ENCODE measurements around the gene SCCPDH. TPM values are rescaled to one million over a fixed set of nuclear protein-coding genes. Genes with fewer than 3 reads are reported as not detected.

SCCPDH gene
- total RNA-seq, 4 donors from 2014 or later, result 28.3 to 43.0 (median 35.1) TPM

DNA sequence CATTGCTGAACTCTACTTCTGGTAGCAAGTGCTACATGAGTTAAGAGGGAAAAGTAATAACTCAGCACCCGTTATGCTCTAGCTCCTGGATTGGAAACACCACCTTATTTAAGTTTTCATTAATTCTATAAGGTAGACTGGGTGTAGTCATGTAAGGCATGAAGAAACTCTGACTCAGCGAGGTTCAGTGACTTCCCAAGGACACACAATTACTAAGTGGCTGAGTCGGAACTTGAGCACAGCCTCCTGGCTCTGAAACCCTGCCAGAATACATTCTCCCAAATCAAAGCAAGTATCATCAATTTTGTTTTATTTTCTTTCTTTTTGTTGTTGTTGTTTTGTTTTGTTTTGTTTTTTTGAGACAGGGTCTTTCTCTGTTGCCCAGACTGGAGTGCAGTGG, 29.1 kb upstream of the SCCPDH start:
- ATAC-seq (no peak), DNase-seq (no peak)
- no peak for TF ChIP-seq POLR2A (IDR thresholded peaks at IDR 0.05)
- TF ChIP-seq, protein P1, sequence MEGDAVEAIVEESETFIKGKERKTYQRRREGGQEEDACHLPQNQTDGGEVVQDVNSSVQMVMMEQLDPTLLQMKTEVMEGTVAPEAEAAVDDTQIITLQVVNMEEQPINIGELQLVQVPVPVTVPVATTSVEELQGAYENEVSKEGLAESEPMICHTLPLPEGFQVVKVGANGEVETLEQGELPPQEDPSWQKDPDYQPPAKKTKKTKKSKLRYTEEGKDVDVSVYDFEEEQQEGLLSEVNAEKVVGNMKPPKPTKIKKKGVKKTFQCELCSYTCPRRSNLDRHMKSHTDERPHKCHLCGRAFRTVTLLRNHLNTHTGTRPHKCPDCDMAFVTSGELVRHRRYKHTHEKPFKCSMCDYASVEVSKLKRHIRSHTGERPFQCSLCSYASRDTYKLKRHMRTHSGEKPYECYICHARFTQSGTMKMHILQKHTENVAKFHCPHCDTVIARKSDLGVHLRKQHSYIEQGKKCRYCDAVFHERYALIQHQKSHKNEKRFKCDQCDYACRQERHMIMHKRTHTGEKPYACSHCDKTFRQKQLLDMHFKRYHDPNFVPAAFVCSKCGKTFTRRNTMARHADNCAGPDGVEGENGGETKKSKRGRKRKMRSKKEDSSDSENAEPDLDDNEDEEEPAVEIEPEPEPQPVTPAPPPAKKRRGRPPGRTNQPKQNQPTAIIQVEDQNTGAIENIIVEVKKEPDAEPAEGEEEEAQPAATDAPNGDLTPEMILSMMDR (IDR thresholded peaks at IDR 0.05 in 4 of 5, conservative IDR thresholded peaks at IDR 0.05 in 1 of 5), result no peak
- Histone ChIP-seq H3K27me3 (no peaks in the 10 kb centered on the region), H3K9me3 (no peaks in the 10 kb centered on the region), H3K4me3 (no peak overlapping the region), H3K27ac (no peak overlapping the region), H3K4me1 (peaks cover 15 to 23% of the 10 kb centered on the region in 2 donors), H3K36me3 (no peaks in the 10 kb centered on the region)
- intact Hi-C loops (cut with DNase I; ENCODE audit: low total_unique reads), result loop anchor here (5.0 kb wide), 1 partner anchor 57 kb away; no protein-coding TSS in a partner anchor
- in situ Hi-C loops (cut with MboI; ENCODE audit: low sequenced_read_pairs in 4 of 4), result loop anchor here (5.0 to 10.0 kb wide), 5 partner anchors 50 to 200 kb away; partner anchors contain the start of genes CNST (in 1 of the 4) and TFB2M (in 1 of the 4)

DNA sequence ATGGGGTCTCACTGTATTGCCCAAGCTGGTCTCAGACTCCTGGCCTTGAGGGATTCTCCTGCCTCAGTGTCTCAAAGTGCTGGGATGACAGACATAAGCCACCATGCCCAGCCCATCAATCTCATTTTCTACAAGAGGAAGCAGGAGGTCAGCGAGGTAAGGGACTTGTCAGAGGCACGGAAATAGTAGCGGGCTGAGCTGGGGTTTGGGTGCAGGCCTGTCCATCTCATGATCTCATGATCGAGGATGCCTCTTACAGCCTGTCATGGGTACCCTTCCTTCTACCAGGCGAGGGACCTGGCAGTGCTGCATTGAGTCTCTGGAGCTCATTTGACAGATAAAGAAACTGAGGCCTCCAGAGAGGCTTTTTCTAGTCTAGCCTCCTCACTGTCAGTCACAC, 28.5 kb upstream of the SCCPDH start:
- intact Hi-C loops (cut with DNase I; ENCODE audit: low total_unique reads), result loop anchor here (5.0 kb wide), 1 partner anchor 57 kb away; no protein-coding TSS in a partner anchor
- no peak for TF ChIP-seq POLR2A (IDR thresholded peaks at IDR 0.05)
- TF ChIP-seq, protein P1 (IDR thresholded peaks at IDR 0.05 in 4 of 5, conservative IDR thresholded peaks at IDR 0.05 in 1 of 5), result no peak
- H3K27ac ChIP-seq, result no peak overlapping the region
- ATAC-seq (no peak), DNase-seq (no peak)
- no peaks in the 10 kb centered on the region for H3K9me3 ChIP-seq
- H3K27me3 ChIP-seq, result no peaks in the 10 kb centered on the region
- H3K36me3 ChIP-seq, result no peaks in the 10 kb centered on the region
- in situ Hi-C loops (cut with MboI; ENCODE audit: low sequenced_read_pairs in 4 of 4), result loop anchor here (5.0 to 10.0 kb wide), 5 partner anchors 51 to 201 kb away; partner anchors contain the start of genes CNST (in 1 of the 4) and TFB2M (in 1 of the 4)
- no peak overlapping the region for H3K4me3 ChIP-seq
- peaks cover 15 to 20% of the 10 kb centered on the region in 2 donors for H3K4me1 ChIP-seq

DNA sequence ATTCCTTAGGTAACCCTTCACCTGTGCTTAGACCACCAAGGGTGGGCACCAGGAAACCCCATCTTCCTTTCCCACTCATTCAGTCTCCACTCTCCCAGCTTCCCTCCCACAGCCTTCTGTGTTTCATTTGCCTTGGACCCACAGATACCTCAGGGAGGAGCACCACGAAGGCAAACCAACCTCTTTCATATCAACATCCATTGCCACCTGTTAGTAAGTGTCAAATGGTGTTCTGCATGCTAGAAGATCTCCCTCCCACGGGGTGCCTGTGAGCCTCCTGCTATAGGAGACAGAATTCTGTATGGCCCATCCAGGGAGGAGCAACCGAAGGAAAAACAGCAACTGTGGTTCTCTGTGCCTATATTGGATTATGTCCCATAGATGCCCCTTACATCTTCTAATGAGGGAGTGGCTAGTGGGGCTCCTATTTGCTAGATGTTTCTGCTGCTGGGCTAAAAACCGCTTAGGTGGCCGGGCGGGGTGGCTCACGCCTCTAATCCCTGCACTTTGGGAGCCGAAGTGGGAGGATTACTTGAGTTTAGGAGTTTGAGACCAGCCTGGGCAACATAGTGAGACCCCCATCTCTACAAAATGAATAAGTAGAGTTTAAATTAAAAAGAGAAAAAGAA, 25.6 kb upstream of the SCCPDH start:
- no peak for DNase-seq
- peak overlapping the region; percentile 83 to 91 (median 88) for H3K27ac ChIP-seq
- no peaks in the 10 kb centered on the region for H3K27me3 ChIP-seq
- H3K9me3 ChIP-seq, result no peaks in the 10 kb centered on the region
- peak; percentile 11 to 19 for ATAC-seq
- TF ChIP-seq POLR2A (IDR thresholded peaks at IDR 0.05), result no peak
- TF ChIP-seq, protein P1 (IDR thresholded peaks at IDR 0.05 in 4 of 5, conservative IDR thresholded peaks at IDR 0.05 in 1 of 5), result no peak
- no peaks in the 10 kb centered on the region for H3K36me3 ChIP-seq
- peak overlapping the region; percentile 17 to 38 (median 32) for H3K4me3 ChIP-seq
- peaks cover 9 to 13% of the 10 kb centered on the region in 2 donors for H3K4me1 ChIP-seq
- in situ Hi-C loops (cut with MboI; ENCODE audit: low sequenced_read_pairs in 4 of 4), result loop anchor here (5.0 to 10.0 kb wide), 5 partner anchors 54 to 204 kb away; partner anchors contain the start of genes CNST (in 1 of the 4) and TFB2M (in 1 of the 4)
- intact Hi-C loops (cut with DNase I; ENCODE audit: low total_unique reads), result loop anchor here (1.0 to 5.0 kb wide), 4 partner anchors 51 to 201 kb away; partner anchors contain the start of genes CNST and TFB2M

DNA sequence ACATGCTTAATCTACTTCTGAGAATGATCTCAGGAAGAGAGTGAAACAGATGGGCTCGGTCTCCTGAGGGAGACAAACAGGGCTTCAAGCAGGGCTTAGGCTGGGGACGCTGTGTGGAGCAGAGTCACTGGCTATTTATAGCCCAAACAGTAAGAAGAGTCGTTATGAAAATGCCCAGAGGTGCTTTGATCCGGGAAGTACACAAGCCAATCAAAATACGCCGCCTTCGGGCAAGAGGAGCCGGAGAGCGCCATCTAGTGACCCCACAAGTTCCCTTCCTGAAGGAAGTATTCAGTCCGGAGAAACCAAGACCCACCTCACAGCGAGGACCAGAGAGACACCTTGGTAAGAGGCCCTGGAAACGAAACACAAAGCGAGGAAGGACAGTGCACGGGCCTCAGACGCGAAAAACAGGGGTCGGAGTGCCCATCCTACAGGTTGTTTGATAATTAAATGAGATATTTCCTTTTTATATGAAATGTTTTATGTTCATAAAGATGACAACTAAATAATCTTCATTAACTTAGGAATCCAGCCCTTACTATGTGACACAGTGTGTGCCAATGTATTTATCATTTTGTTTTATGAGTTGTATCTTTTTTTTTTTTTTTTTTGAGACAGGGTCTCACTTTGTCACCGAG, 25.0 kb upstream of the SCCPDH start:
- H3K27me3 ChIP-seq, result no peaks in the 10 kb centered on the region
- TF ChIP-seq POLR2A (IDR thresholded peaks at IDR 0.05), result peak; percentile 43 to 53
- TF ChIP-seq, protein P1 (IDR thresholded peaks at IDR 0.05 in 4 of 5, conservative IDR thresholded peaks at IDR 0.05 in 1 of 5), result peak; percentile 85 to 92 (median 87)
- H3K27ac ChIP-seq, result peak overlapping the region; percentile 83 to 91 (median 88)
- H3K4me1 ChIP-seq, result peaks cover 9 to 13% of the 10 kb centered on the region in 2 donors
- no peaks in the 10 kb centered on the region for H3K36me3 ChIP-seq
- H3K4me3 ChIP-seq, result peak overlapping the region; percentile 17 to 38 (median 34)
- DNase-seq (peak; percentile 90 to 93), ATAC-seq (peak; percentile 99 to 100)
- no peaks in the 10 kb centered on the region for H3K9me3 ChIP-seq
- intact Hi-C loops (cut with DNase I; ENCODE audit: low total_unique reads) (loop anchor here (1.0 to 5.0 kb wide), 4 partner anchors 52 to 202 kb away; partner anchors contain the start of genes CNST and TFB2M), in situ Hi-C loops (cut with MboI; ENCODE audit: low sequenced_read_pairs in 4 of 4) (loop anchor here (5.0 to 10.0 kb wide), 5 partner anchors 54 to 204 kb away; partner anchors contain the start of genes CNST (in 1 of the 4) and TFB2M (in 1 of the 4))

All from gastrocnemius medialis (tissue), 4 donors.